ENCODE data around the gene ATP6AP2.

The ATP6AP2 gene

DNA sequence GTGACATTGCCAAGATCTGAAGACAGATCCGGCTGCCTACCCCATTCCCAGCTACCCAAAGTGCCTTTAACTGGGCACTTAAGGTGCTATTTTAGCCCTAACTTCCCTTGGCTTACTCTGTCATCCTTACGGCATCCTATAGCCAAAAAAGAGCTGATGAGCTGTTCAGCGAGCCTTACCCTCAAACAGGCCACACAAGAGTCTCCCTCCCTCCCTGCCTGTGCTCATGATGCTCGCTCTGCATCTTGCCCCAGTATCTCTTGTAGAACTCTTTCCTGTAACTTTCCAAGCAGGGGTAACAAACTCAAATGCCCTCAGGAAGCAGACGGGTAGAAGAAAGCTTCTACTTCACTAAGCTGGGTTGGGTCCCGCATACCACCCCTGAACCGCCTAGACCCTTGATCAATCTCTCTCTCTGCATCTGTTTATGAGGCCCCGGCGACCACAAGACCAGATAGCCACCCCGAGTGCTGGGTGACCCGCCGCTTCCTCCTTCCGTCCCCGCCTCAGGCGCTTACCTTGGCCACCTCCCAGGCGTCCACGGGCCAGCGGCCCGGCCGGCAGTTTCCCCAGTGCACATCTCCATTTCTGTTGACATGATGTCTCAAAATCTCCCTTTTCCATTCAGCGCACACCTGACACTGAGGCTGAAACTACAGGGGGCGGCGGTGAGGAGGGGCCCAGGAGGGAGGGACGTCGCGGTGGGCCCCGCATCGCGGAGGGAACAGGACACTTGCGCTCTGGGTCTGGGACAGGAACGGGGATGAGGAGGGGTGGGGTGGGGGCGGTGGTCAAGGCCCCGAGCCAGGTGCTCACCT, 65.9 kb downstream of the ATP6AP2 start:
- TF ChIP-seq, protein P1, sequence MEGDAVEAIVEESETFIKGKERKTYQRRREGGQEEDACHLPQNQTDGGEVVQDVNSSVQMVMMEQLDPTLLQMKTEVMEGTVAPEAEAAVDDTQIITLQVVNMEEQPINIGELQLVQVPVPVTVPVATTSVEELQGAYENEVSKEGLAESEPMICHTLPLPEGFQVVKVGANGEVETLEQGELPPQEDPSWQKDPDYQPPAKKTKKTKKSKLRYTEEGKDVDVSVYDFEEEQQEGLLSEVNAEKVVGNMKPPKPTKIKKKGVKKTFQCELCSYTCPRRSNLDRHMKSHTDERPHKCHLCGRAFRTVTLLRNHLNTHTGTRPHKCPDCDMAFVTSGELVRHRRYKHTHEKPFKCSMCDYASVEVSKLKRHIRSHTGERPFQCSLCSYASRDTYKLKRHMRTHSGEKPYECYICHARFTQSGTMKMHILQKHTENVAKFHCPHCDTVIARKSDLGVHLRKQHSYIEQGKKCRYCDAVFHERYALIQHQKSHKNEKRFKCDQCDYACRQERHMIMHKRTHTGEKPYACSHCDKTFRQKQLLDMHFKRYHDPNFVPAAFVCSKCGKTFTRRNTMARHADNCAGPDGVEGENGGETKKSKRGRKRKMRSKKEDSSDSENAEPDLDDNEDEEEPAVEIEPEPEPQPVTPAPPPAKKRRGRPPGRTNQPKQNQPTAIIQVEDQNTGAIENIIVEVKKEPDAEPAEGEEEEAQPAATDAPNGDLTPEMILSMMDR (IDR thresholded peaks at IDR 0.05; ENCODE audit: borderline replicate concordance, insufficient read depth, low read depth, low read length), result no peak
- H3K4me3 ChIP-seq (ENCODE audit: low read depth, low read length), result peak overlapping the region; percentile 92

DNA sequence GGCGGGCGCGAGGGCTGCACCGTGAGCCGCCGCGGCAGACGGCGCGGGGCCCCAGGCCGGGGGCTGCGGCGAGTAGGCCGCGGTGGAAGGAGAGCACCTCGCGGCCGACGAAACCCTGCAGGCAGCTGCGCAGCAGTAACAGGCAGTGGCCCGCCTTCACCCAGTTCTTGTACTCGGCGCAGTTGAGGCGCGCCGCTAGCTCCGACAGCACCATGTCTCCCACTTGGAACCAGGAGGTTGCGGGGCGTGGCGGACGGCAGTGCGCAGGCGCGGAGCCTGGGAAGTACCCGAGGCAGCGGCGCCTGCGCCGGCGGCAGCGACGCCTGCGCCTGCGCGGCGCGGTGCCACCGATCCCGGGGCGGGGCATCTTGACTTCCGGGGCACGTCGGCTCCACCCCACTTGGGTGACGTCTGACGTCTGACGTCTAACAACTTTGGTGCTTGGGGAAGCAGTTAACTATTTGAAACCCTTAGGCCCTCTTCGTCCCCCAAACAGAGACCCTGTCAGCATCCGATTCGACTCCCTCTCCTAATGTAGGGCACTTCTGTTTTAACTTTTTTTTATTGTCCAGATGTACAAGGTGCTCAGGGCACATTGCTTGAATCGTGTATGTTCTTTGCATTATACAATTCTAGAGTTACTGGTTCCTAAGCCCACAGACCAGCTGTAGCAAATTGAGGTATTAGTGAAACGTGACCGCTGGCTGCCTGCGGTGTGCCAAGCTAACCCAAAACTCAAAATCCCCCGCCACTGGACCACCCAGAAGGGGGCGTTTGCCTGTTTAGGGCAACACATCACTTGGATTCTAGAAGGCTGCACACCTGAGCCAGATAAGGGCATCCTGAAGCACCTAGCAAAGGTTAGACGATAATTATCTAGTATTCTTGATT, 66.8 kb downstream of the ATP6AP2 start, which contains the start of gene CXorf38:
Gene CXorf38, minus strand, starts transcription at position 255 of the 891 bp plus-strand sequence. Its CDS starts 41 bp downstream, at position 214.
- TF ChIP-seq, protein P1 (IDR thresholded peaks at IDR 0.05; ENCODE audit: borderline replicate concordance, insufficient read depth, low read depth, low read length), result no peak

DNA sequence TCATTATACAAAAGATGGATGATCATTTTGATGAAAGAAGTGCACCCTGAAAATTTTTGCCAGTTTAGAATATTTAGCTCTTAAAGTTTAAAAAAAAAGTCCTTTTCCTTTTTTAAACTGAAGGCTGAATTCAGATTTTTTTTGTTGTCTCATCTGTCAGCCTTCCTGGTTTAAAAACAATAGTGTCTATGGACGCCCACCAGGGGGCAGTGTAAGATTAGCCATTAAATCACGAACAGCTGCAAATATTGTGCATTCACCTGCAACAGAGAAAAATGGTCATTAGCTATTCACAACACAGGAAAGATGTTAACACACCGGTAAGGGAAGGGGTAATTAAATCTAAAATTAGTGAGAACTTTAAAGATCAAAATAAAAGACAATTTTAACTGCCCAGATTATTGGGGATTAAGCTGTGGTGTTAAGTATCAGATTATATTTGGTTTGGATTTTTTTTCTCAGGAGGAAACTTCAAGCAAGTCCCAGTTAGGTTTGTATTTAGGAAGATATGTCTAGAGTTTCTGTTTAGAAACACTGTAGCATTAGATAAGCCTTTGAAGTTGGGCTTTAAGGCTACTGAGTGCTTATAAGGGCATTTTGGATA, 71.0 kb downstream of the ATP6AP2 start:
- H3K4me3 ChIP-seq (ENCODE audit: low read depth, low read length), result no peak overlapping the region
- TF ChIP-seq, protein P1 (IDR thresholded peaks at IDR 0.05; ENCODE audit: borderline replicate concordance, insufficient read depth, low read depth, low read length), result peak; percentile 50; the same call in 1 of the 2 replicates

More for the DNA sequence above, 66.8 kb downstream of the ATP6AP2 start, which contains the start of gene CXorf38:
- H3K4me3 ChIP-seq (ENCODE audit: low read depth, low read length), result peak within 1 kb of the TSS; percentile 92

DNA sequence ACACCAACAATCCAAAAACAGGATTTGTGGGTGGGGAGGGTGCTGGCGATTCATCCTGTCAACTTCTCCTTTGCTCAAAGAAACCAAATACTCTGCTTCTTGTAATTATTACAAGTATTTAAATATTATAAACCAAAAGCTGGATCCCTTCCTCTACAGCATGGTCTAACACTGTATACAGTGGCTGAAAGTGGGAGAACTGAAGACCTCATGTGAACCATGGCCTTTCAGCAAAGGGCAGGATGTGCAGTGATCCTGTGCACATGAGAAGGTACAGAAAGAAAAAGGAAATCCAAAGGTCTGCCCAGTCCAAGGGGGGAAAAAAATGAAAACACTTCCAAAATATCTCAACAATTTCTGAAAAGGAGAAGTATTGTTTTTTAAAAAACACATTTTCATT, 71.9 kb downstream of the ATP6AP2 start:
- no peak overlapping the region for H3K4me3 ChIP-seq (ENCODE audit: low read depth, low read length)
- TF ChIP-seq, protein P1 (IDR thresholded peaks at IDR 0.05; ENCODE audit: borderline replicate concordance, insufficient read depth, low read depth, low read length), result no peak

DNA sequence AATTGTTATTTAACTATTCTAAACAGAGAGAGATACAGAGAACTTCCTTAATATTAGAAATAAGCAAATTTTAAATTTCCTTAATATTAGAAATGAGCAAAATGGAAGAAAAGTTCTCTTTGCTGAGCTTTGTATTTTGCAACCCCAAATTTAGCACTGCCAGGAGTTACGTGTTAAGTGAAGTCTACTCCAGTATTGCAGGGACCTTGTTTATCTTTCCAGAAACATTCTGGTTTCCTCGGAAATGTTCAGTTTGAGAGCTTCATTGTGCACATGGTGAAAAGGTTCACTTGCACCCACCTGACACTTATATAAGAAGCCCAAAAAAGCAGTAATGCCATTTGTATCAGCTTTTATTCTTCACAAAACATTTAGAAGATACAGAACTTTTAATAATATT, 72.8 kb downstream of the ATP6AP2 start:
- no peak overlapping the region for H3K4me3 ChIP-seq (ENCODE audit: low read depth, low read length)
- TF ChIP-seq, protein P1 (IDR thresholded peaks at IDR 0.05; ENCODE audit: borderline replicate concordance, insufficient read depth, low read depth, low read length), result no peak

Data from GM12875 (cell line).